Endothelial cell of umbilical vein (primary cell): ENCODE measurements around the gene PPP2R3C. TPM values are rescaled to one million over a fixed set of nuclear protein-coding genes. Genes with fewer than 3 reads are reported as not detected.

Experiments used
- BruUV-seq: library from RNA; stranded (reverse); fragments of 400-500 nt; replicated peaks from 2 replicates; lab custom pipeline; 2021; lab: Mats Ljungman, UMichigan
- CTCF ChIA-PET: fragments of 300-600, 350-600 bp; sonication (Branson Sonifier 250); formaldehyde crosslinking; loops from one replicate; lab custom pipeline; 2021; ENCODE audit warnings: antibody characterized with exemption, inconsistent platforms; lab: Charles Lee
- POLR2A ChIA-PET: fragments of 300-600, 350-600 bp; sonication (Branson Sonifier 250); formaldehyde crosslinking; loops from one replicate; lab custom pipeline; 2021; ENCODE audit warnings: antibody characterized with exemption, inconsistent platforms; lab: Charles Lee
- DNase-seq: peaks from one replicate; pipeline ENCODE4 v3.0.0-alpha.2; 2011; ENCODE audit warnings: low read depth, low spot score
- FAIRE-seq: peaks from 2 replicates; lab custom pipeline; 2011; peaks lifted over from hg19 to GRCh38; lab: Jason Lieb, UNC
- H2AFZ ChIP-seq: 2 replicates; pipeline ENCODE4 v1.6.0; 2012; ENCODE audit warnings: low read depth, low read length, control low read depth, inconsistent platforms
- H3K27ac ChIP-seq: 2 replicates; pipeline ENCODE4 v1.5.1; 2011; ENCODE audit warnings: low read depth, mild to moderate bottlenecking, control low read depth, low read length, moderate library complexity; ENCODE audit not compliant: insufficient read depth
- H3K27me3 ChIP-seq, 2 experiments: 2 replicates each; pipeline versions ENCODE4 v1.6.0 to v1.6.1; 2011; ENCODE audit warnings: low read length in 2 of 2, mixed read lengths in 1 of 2; ENCODE audit not compliant: control insufficient read depth in 2 of 2, insufficient read depth in 2 of 2
- H3K36me3 ChIP-seq, 2 experiments: 2 replicates in 1 of 2; 3 replicates in 1 of 2; pipeline ENCODE4 v1.5.1; 2011; ENCODE audit warnings: low read length in 2 of 2, mild to moderate bottlenecking in 1 of 2, moderate library complexity in 1 of 2; ENCODE audit not compliant: control insufficient read depth in 2 of 2, insufficient read depth in 2 of 2; ENCODE audit errors: extremely low read depth in 1 of 2
- H3K4me1 ChIP-seq: 3 replicates; pipeline ENCODE4 v1.5.1; 2011; ENCODE audit warnings: mild to moderate bottlenecking, low read length; ENCODE audit not compliant: control insufficient read depth, insufficient read depth; ENCODE audit errors: extremely low read depth
- H3K4me2 ChIP-seq: 2 replicates; pipeline ENCODE4 v1.6.1; 2011; ENCODE audit warnings: low read length, control low read depth, mixed read lengths; ENCODE audit not compliant: insufficient read depth
- H3K4me3 ChIP-seq, 3 experiments: fragments of 200-600 bp in 1 of 3; sonication (generic), shearing (Covaris generic) in 1 of 3; replicated peaks in 1 of 3; 2 replicates each; pipeline ENCODE4 v1.5.1; 2011 to 2016; ENCODE audit warnings: control low read depth in 3 of 3, low read length in 3 of 3, mild to moderate bottlenecking in 2 of 3, inconsistent platforms in 1 of 3, low read depth in 1 of 3, moderate library complexity in 1 of 3; ENCODE audit not compliant: insufficient read depth in 1 of 3
- H3K79me2 ChIP-seq: 2 replicates; pipeline ENCODE4 v1.6.0; 2012; ENCODE audit warnings: low read length, inconsistent platforms; ENCODE audit not compliant: control insufficient read depth, insufficient read depth
- H3K9ac ChIP-seq: replicated peaks from 2 replicates; pipeline ENCODE3; 2011; ENCODE audit warnings: low read length, control low read depth; ENCODE audit not compliant: insufficient read depth; ENCODE audit errors: extremely low read depth
- H3K9me1 ChIP-seq: replicated peaks from 3 replicates; pipeline ENCODE4 v1.6.0; 2011; ENCODE audit warnings: mild to moderate bottlenecking, low read length; ENCODE audit not compliant: control insufficient read depth, insufficient read depth; ENCODE audit errors: extremely low read depth
- H3K9me3 ChIP-seq: replicated peaks from 2 replicates; pipeline ENCODE4 v1.5.1; 2012; ENCODE audit warnings: low read length, inconsistent platforms; ENCODE audit not compliant: control insufficient read depth, insufficient read depth
- H4K20me1 ChIP-seq: replicated peaks from 2 replicates; pipeline ENCODE3; 2011; ENCODE audit warnings: mild to moderate bottlenecking, low read length; ENCODE audit not compliant: control insufficient read depth, insufficient read depth; ENCODE audit errors: extremely low read depth
- CTCF ChIP-seq, 2 donors: IDR thresholded peaks; 1 replicate in 1 of 2; 2 replicates in 1 of 2; pipeline ENCODE4 v1.5.1; 2011; ENCODE audit warnings: low read length in 2 of 2, mild to moderate bottlenecking in 2 of 2, moderate library complexity in 2 of 2, control low read depth in 1 of 2, inconsistent platforms in 1 of 2, low read depth in 1 of 2; ENCODE audit not compliant: insufficient read depth in 1 of 2; ENCODE audit errors: extremely low read depth in 1 of 2
- EZH2 ChIP-seq: IDR thresholded peaks from 2 replicates; pipeline ENCODE4 v1.6.1; 2012; ENCODE audit warnings: borderline replicate concordance, low read depth, mild to moderate bottlenecking, moderate library complexity, low read length, inconsistent platforms; ENCODE audit not compliant: severe bottlenecking
- FOS ChIP-seq: IDR thresholded peaks from 2 replicates; pipeline ENCODE4 v1.6.1; 2011; ENCODE audit warnings: mild to moderate bottlenecking, low read length, moderate library complexity, borderline replicate concordance; ENCODE audit not compliant: insufficient read depth
- GATA2 ChIP-seq: IDR thresholded peaks from 2 replicates; pipeline ENCODE4 v1.7.0; 2011; ENCODE audit warnings: low read depth, mild to moderate bottlenecking, moderate library complexity, mixed read lengths, low read length; ENCODE audit not compliant: insufficient read length, insufficient read depth
- JUN ChIP-seq: IDR thresholded peaks from 2 replicates; pipeline ENCODE4 v1.6.1; 2011; ENCODE audit warnings: borderline replicate concordance, low read depth; ENCODE audit not compliant: insufficient read length, insufficient read depth
- MAX ChIP-seq: IDR thresholded peaks from 2 replicates; pipeline ENCODE4 v1.6.1; 2011; ENCODE audit not compliant: insufficient read depth, insufficient read length
- MYC ChIP-seq: IDR thresholded peaks from one replicate; pipeline ENCODE4 v1.6.1; 2011; ENCODE audit warnings: mild to moderate bottlenecking, low read depth, low read length
- POLR2A ChIP-seq: IDR thresholded peaks from 2 replicates; pipeline ENCODE4 v1.6.1; 2012; ENCODE audit warnings: low read depth, mild to moderate bottlenecking, control low read depth, low read length
- POLR2AphosphoS5 ChIP-seq: IDR thresholded peaks from 2 replicates; pipeline ENCODE4 v1.6.1; 2012; ENCODE audit warnings: low read depth, mild to moderate bottlenecking, control low read depth, low read length, moderate library complexity; ENCODE audit not compliant: insufficient read depth
- dilution Hi-C: fragments of 300-500 bp; cut with MboI; formaldehyde crosslinking; loops from one replicate; pipeline ENCODE4 v1.15.0; 2019; ENCODE audit warnings: low sequenced_read_pairs; ENCODE audit not compliant: extremely low pct_ligation_motif_present
- intact Hi-C: fragments of 100-400 bp; cut with micrococcal nuclease; formaldehyde crosslinking; loops from one replicate; pipeline ENCODE4 v1.10.0; 2022
- polyA plus RNA-seq, 4 experiments: library from polyadenylated mRNA; depleted of rRNA in 3 of 4; stranded (reverse) in 3 of 4; unstranded in 1 of 4; fragments of >200 nt; gene quantifications; 2 replicates each; pipeline versions ENCODE4 v1.2.1 to v1.2.3, GENCODE V29; 2011 to 2012; ENCODE audit warnings: missing spikeins in 1 of 4
- total RNA-seq: library from RNA; stranded (reverse); gene quantifications from 2 replicates; pipeline ENCODE4 v1.2.3, GENCODE V29; 2021

PPP2R3C gene
- total and polyA plus RNA-seq, 2 donors (not counting 3 experiments of a cell fraction or from before 2014, with no cell fraction given), result 10.2 to 40.6 TPM

- no peaks in the 10 kb centered on the region for H4K20me1 ChIP-seq
- BruUV-seq, result no TSS peak
- H3K9me1 ChIP-seq, result no peaks in the 10 kb centered on the region
- no peak overlapping the region for H3K27ac ChIP-seq
- POLR2A ChIA-PET, result no interaction called here
- CTCF ChIA-PET, result no interaction called here
- intact Hi-C loops, result no loop called here
- H3K4me1 ChIP-seq, result no peaks in the 10 kb centered on the region
- H3K9me3 ChIP-seq, result no peaks in the 10 kb centered on the region
- no peaks in the 10 kb centered on the region for H3K27me3 ChIP-seq
- H3K4me2 ChIP-seq, result no peak overlapping the region
- H3K79me2 ChIP-seq, result no peaks in the 10 kb centered on the region
- no peak overlapping the region for H3K9ac ChIP-seq
- DNase-seq, result no peak
- dilution Hi-C loops, result no loop called here
- no peaks in the 10 kb centered on the region for H3K36me3 ChIP-seq
- FAIRE-seq, result no peak
- TF ChIP-seq POLR2AphosphoS5, result no peak
- TF ChIP-seq EZH2, result no peak
- no peak for TF ChIP-seq MAX
- TF ChIP-seq JUN, result no peak
- no peak for TF ChIP-seq POLR2A
- TF ChIP-seq MYC, result no peak
- TF ChIP-seq CTCF (IDR thresholded peaks at IDR 0.05; ENCODE audit: extremely low read depth in 1 of 2, insufficient read depth in 1 of 2, low read depth in 1 of 2, low read length in 2 of 2), result no peak
- no peak for TF ChIP-seq FOS
- TF ChIP-seq GATA2, result no peak
- H3K4me3 ChIP-seq, result no peak overlapping the region
- H2AFZ ChIP-seq, result no peak overlapping the region
These were observed 45.7 kb upstream of the PPP2R3C start for GRCh38 chr14:35167496-35167895.
